Adipocyte (in vitro differentiated cells): ENCODE data around the gene MSL1.

Experiments
- DNase-seq: peaks from one replicate; pipeline ENCODE4 v3.0.0-alpha.2; 2015; ENCODE audit warnings: low read depth
- H3K27me3 ChIP-seq: replicated peaks from 2 replicates; pipeline ENCODE4 v1.7.0; 2013; ENCODE audit warnings: mild to moderate bottlenecking, low read length, moderate library complexity; ENCODE audit not compliant: control insufficient read depth, insufficient read depth
- H3K36me3 ChIP-seq: 2 replicates; pipeline ENCODE4 v1.7.0; 2013; ENCODE audit warnings: low read length, mild to moderate bottlenecking, moderate library complexity; ENCODE audit not compliant: control insufficient read depth, insufficient read depth, severe bottlenecking
- H3K4me1 ChIP-seq: 2 replicates; pipeline ENCODE4 v1.7.0; 2013; ENCODE audit warnings: mild to moderate bottlenecking, low read length, moderate library complexity; ENCODE audit not compliant: control insufficient read depth, insufficient read depth
- H3K4me3 ChIP-seq: 2 replicates; pipeline ENCODE4 v1.7.0; 2013; ENCODE audit warnings: mild to moderate bottlenecking, low read length, moderate library complexity
- H3K9ac ChIP-seq: 2 replicates; pipeline ENCODE4 v1.7.0; 2013; ENCODE audit warnings: mild to moderate bottlenecking, low read length, moderate library complexity
- H3K9me3 ChIP-seq: 2 replicates; pipeline ENCODE4 v1.7.0; 2013; ENCODE audit warnings: mild to moderate bottlenecking, low read length, moderate library complexity; ENCODE audit not compliant: control insufficient read depth

MSL1 gene

GRCh38 chr17:40153603-40154236, 31.9 kb downstream of the MSL1 start:
- no peak overlapping the region for H3K4me3 ChIP-seq
- DNase-seq, result no peak
- peaks cover 56% of the 10 kb centered on the region for H3K36me3 ChIP-seq
- peaks cover 19% of the 10 kb centered on the region for H3K4me1 ChIP-seq
- H3K9ac ChIP-seq, result no peak overlapping the region
- no peaks in the 10 kb centered on the region for H3K27me3 ChIP-seq
- H3K9me3 ChIP-seq, result no peaks in the 10 kb centered on the region

GRCh38 chr17:40157973-40158372, 36.2 kb downstream of the MSL1 start:
- Histone ChIP-seq H3K4me1 (peaks cover 22% of the 10 kb centered on the region), H3K4me3 (peak overlapping the region; percentile 67)

GRCh38 chr17:40158438-40159013, 36.8 kb downstream of the MSL1 start:
- Histone ChIP-seq H3K27me3 (no peaks in the 10 kb centered on the region), H3K9me3 (no peaks in the 10 kb centered on the region), H3K4me3 (peak overlapping the region; percentile 67), H3K4me1 (peaks cover 22% of the 10 kb centered on the region), H3K9ac (peak overlapping the region; percentile 68), H3K36me3 (peaks cover 47% of the 10 kb centered on the region)
- DNase-seq, result no peak

More at GRCh38 chr17:40157973-40158372, 36.2 kb downstream of the MSL1 start:
- Histone ChIP-seq H3K9ac (peak overlapping the region; percentile 68), H3K27me3 (no peaks in the 10 kb centered on the region), H3K9me3 (no peaks in the 10 kb centered on the region), H3K36me3 (peaks cover 47% of the 10 kb centered on the region)
- peak; percentile 15 for DNase-seq

- Histone ChIP-seq H3K36me3 (peaks cover 47% of the 10 kb centered on the region), H3K27me3 (no peaks in the 10 kb centered on the region), H3K4me3 (no peak overlapping the region), H3K9ac (no peak overlapping the region), H3K9me3 (no peaks in the 10 kb centered on the region), H3K4me1 (peaks cover 22% of the 10 kb centered on the region)
- DNase-seq, result no peak
Measured at GRCh38 chr17:40159456-40159855, 37.7 kb downstream of the MSL1 start.

- no peaks in the 10 kb centered on the region for H3K27me3 ChIP-seq
- peak overlapping the region; percentile 27 for H3K9ac ChIP-seq
- DNase-seq, result no peak
- H3K4me3 ChIP-seq, result no peak overlapping the region
- peaks cover 4% of the 10 kb centered on the region for H3K4me1 ChIP-seq
- peaks cover 91% of the 10 kb centered on the region for H3K36me3 ChIP-seq
- H3K9me3 ChIP-seq, result no peaks in the 10 kb centered on the region
Measured at GRCh38 chr17:40167685-40168261, 46.0 kb downstream of the MSL1 start.

GRCh38 chr17:40168262-40168832, 46.6 kb downstream of the MSL1 start:
- H3K4me1 ChIP-seq, result peaks cover 4% of the 10 kb centered on the region
- DNase-seq, result peak; percentile 87
- no peak overlapping the region for H3K4me3 ChIP-seq
- H3K9me3 ChIP-seq, result no peaks in the 10 kb centered on the region
- H3K27me3 ChIP-seq, result no peaks in the 10 kb centered on the region
- H3K9ac ChIP-seq, result peak overlapping the region; percentile 27
- peaks cover 88% of the 10 kb centered on the region for H3K36me3 ChIP-seq

- Histone ChIP-seq H3K9me3 (no peaks in the 10 kb centered on the region), H3K4me1 (peaks cover 4% of the 10 kb centered on the region), H3K36me3 (peaks cover 89% of the 10 kb centered on the region), H3K4me3 (no peak overlapping the region), H3K9ac (no peak overlapping the region), H3K27me3 (no peaks in the 10 kb centered on the region)
- no peak for DNase-seq
Measured at GRCh38 chr17:40170325-40170724, 48.6 kb downstream of the MSL1 start.

- peaks cover 81% of the 10 kb centered on the region for H3K36me3 ChIP-seq
Measured at GRCh38 chr17:40171750-40172149, 50.0 kb downstream of the MSL1 start.

GRCh38 chr17:40173091-40173777, 51.5 kb downstream of the MSL1 start:
- H3K27me3 ChIP-seq, result no peaks in the 10 kb centered on the region
- no peak overlapping the region for H3K9ac ChIP-seq
- DNase-seq, result no peak
- H3K9me3 ChIP-seq, result no peaks in the 10 kb centered on the region
- peaks cover 66% of the 10 kb centered on the region for H3K36me3 ChIP-seq
- peaks cover 5% of the 10 kb centered on the region for H3K4me1 ChIP-seq
- no peak overlapping the region for H3K4me3 ChIP-seq

More at GRCh38 chr17:40171750-40172149, 50.0 kb downstream of the MSL1 start:
- Histone ChIP-seq H3K27me3 (no peaks in the 10 kb centered on the region), H3K4me3 (no peak overlapping the region), H3K4me1 (peaks cover 5% of the 10 kb centered on the region), H3K9ac (no peak overlapping the region), H3K9me3 (no peaks in the 10 kb centered on the region)
- DNase-seq, result no peak

- H3K27me3 ChIP-seq, result no peaks in the 10 kb centered on the region
- H3K4me1 ChIP-seq, result peaks cover 4% of the 10 kb centered on the region
- peaks cover 62% of the 10 kb centered on the region for H3K36me3 ChIP-seq
- H3K4me3 ChIP-seq, result no peak overlapping the region
- no peaks in the 10 kb centered on the region for H3K9me3 ChIP-seq
- H3K9ac ChIP-seq, result no peak overlapping the region
- DNase-seq, result no peak
Measured at GRCh38 chr17:40173778-40174135, 52.0 kb downstream of the MSL1 start.

GRCh38 chr17:40174514-40174913, 52.7 kb downstream of the MSL1 start:
- Histone ChIP-seq H3K36me3 (peaks cover 55% of the 10 kb centered on the region), H3K9ac (no peak overlapping the region), H3K4me3 (no peak overlapping the region), H3K9me3 (no peaks in the 10 kb centered on the region), H3K4me1 (peaks cover 4% of the 10 kb centered on the region), H3K27me3 (no peaks in the 10 kb centered on the region)
- DNase-seq, result no peak
